ENCODE results near the gene TMEM217.
"Not testable (repeated sequence)": the region's sequence is repeated elsewhere in the genome, so short reads cannot be mapped to it uniquely, and the experiment has no call there.

The TMEM217 gene

GRCh38 chr6:37182736-37183590, 75.0 kb downstream of the TMEM217 start:
- no peak overlapping the region for H3K4me3 ChIP-seq (ENCODE audit: low read depth, low read length)
- DNase-seq (ENCODE audit: low read depth) = no peak
- TF ChIP-seq CTCF (IDR thresholded peaks at IDR 0.05; ENCODE audit: low read depth, low read length, missing control alignments) = no peak

- not testable (repeated sequence) for DNase-seq (ENCODE audit: low read depth); H3K4me3 ChIP-seq (ENCODE audit: low read depth, low read length)
Observed at GRCh38 chr6:37180610-37181009, 77.3 kb downstream of the TMEM217 start.

GRCh38 chr6:37180075-37180474, 77.9 kb downstream of the TMEM217 start:
- TF ChIP-seq CTCF (IDR thresholded peaks at IDR 0.05; ENCODE audit: low read depth, low read length, missing control alignments) = no peak
- no peak overlapping the region for H3K4me3 ChIP-seq (ENCODE audit: low read depth, low read length)
- no peak for DNase-seq (ENCODE audit: low read depth)

- TF ChIP-seq CTCF (IDR thresholded peaks at IDR 0.05; ENCODE audit: low read depth, low read length, missing control alignments) = no peak
- no peak for DNase-seq (ENCODE audit: low read depth)
- H3K4me3 ChIP-seq (ENCODE audit: low read depth, low read length) = no peak overlapping the region
Observed at GRCh38 chr6:37177935-37178517, 79.9 kb downstream of the TMEM217 start.

- peak; percentile 10 for TF ChIP-seq CTCF (IDR thresholded peaks at IDR 0.05; ENCODE audit: low read depth, low read length, missing control alignments)
- H3K4me3 ChIP-seq (ENCODE audit: low read depth, low read length) = no peak overlapping the region
- no peak for DNase-seq (ENCODE audit: low read depth)
Observed at GRCh38 chr6:37177077-37177934, 80.6 kb downstream of the TMEM217 start.

GRCh38 chr6:37176268-37177076, 81.5 kb downstream of the TMEM217 start:
- H3K4me3 ChIP-seq (ENCODE audit: low read depth, low read length) = no peak overlapping the region
- DNase-seq (ENCODE audit: low read depth) = no peak
- no peak for TF ChIP-seq CTCF (IDR thresholded peaks at IDR 0.05; ENCODE audit: low read depth, low read length, missing control alignments)
